Fibroblast of lung (primary cell): ENCODE data around the gene KBTBD7. TPM values are rescaled to one million over a fixed set of nuclear protein-coding genes. Genes with fewer than 3 reads are reported as not detected.

Experiments used
- DNase-seq, 2 donors: peaks; one replicate each; pipeline versions ENCODE4 v3.0.0 to v3.0.0-alpha.2; 2010; ENCODE audit warnings: low read depth in 2 of 2
- H2AFZ ChIP-seq: 2 replicates; pipeline ENCODE4 v1.5.1; 2012; ENCODE audit warnings: low read length, control low read depth, inconsistent platforms
- H3K27ac ChIP-seq: 2 replicates; pipeline ENCODE4 v1.5.1; 2011; ENCODE audit warnings: low read length, control low read depth; ENCODE audit not compliant: insufficient read depth
- H3K27me3 ChIP-seq: 2 replicates; pipeline ENCODE4 v1.5.1; 2011; ENCODE audit warnings: mild to moderate bottlenecking, low read length; ENCODE audit not compliant: control insufficient read depth, insufficient read depth
- H3K36me3 ChIP-seq: 2 replicates; pipeline ENCODE4 v1.5.1; 2011; ENCODE audit warnings: low read length; ENCODE audit not compliant: control insufficient read depth, insufficient read depth
- H3K4me1 ChIP-seq: 2 replicates; pipeline ENCODE4 v1.5.1; 2011; ENCODE audit warnings: low read length; ENCODE audit not compliant: control insufficient read depth, insufficient read depth; ENCODE audit errors: extremely low read depth
- H3K4me2 ChIP-seq: 2 replicates; pipeline ENCODE4 v1.5.1; 2011; ENCODE audit warnings: low read length, control low read depth; ENCODE audit not compliant: insufficient read depth; ENCODE audit errors: extremely low read depth
- H3K4me3 ChIP-seq, 4 experiments: fragments of 200-600 bp in 1 of 4; sonication (generic) in 1 of 4; replicated peaks in 1 of 4; 2 replicates each; pipeline ENCODE4 v1.5.1; 2011 to 2016; ENCODE audit warnings: low read length in 4 of 4, low read depth in 3 of 4, mild to moderate bottlenecking in 3 of 4, control low read depth in 2 of 4, inconsistent platforms in 1 of 4, mixed read lengths in 1 of 4; ENCODE audit not compliant: insufficient read depth in 1 of 4; ENCODE audit errors: control extremely low read depth in 1 of 4
- H3K79me2 ChIP-seq: 2 replicates; pipeline ENCODE4 v1.5.1; 2012; ENCODE audit warnings: mild to moderate bottlenecking, low read length, inconsistent platforms; ENCODE audit not compliant: control insufficient read depth, insufficient read depth
- H3K9ac ChIP-seq: 2 replicates; pipeline ENCODE4 v1.5.1; 2011; ENCODE audit warnings: mild to moderate bottlenecking, low read length, control low read depth; ENCODE audit not compliant: insufficient read depth
- H3K9me3 ChIP-seq: 2 replicates; pipeline ENCODE4 v1.5.1; 2012; ENCODE audit warnings: low read depth, low read length; ENCODE audit not compliant: control insufficient read depth, insufficient read depth
- H4K20me1 ChIP-seq: 2 replicates; pipeline ENCODE4 v1.5.1; 2011; ENCODE audit warnings: low read length; ENCODE audit not compliant: control insufficient read depth, insufficient read depth; ENCODE audit errors: extremely low read depth
- EZH2 ChIP-seq: IDR thresholded peaks from 2 replicates; pipeline ENCODE4 v1.5.1; 2012; ENCODE audit warnings: low read length, control low read depth, mild to moderate bottlenecking; ENCODE audit errors: missing control alignments
- polyA plus RNA-seq, 2 donors: library from polyadenylated mRNA; depleted of rRNA in 1 of 2; stranded (reverse) in 1 of 2; unstranded in 1 of 2; fragments of >200 nt; gene quantifications; 2 replicates each; pipeline ENCODE4 v1.2.1, GENCODE V29; 2011 to 2012; ENCODE audit warnings: missing spikeins in 1 of 2
- total RNA-seq: library from RNA; depleted of rRNA; stranded (reverse); fragments of >200 nt; gene quantifications from 2 replicates; pipeline ENCODE4 v1.2.1, GENCODE V29; 2014
- TF ChIP-seq, protein P1 (sequence below), 2 donors: IDR thresholded peaks in 1 of 2; conservative IDR thresholded peaks in 1 of 2; 1 replicate in 1 of 2; 2 replicates in 1 of 2; pipeline ENCODE4 v1.5.1; 2011 to 2012; ENCODE audit warnings: low read length in 2 of 2, control low read depth in 1 of 2, inconsistent platforms in 1 of 2, low read depth in 1 of 2, mild to moderate bottlenecking in 1 of 2

The KBTBD7 gene
- total and polyA plus RNA-seq, 2 donors (not counting 1 experiment from before 2014, with no cell fraction given), result 3.5 to 5.9 TPM

DNA sequence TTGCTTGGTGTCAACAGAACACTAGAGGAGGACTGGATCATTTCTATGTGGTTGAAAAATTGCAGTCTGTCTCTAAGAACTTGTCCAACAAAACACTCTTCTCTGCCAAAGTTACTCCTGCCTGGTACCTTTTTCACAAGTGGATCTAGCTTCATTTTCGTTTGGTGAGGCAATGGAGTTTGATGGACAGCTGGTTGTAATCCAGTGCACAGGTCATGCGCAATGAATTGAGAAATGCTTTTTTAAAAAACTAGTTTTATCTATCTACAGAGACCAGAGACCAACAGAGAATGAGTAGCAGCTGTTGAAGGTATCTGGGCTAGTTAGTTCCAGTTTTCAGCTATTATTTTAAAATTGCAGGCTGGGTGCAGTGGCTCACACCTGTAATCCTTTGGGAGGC is 49.8 kb downstream of the KBTBD7 start:
- H3K4me1 ChIP-seq, result peaks cover 10% of the 10 kb centered on the region
- no peaks in the 10 kb centered on the region for H3K27me3 ChIP-seq
- H3K36me3 ChIP-seq, result no peaks in the 10 kb centered on the region
- H3K79me2 ChIP-seq, result no peaks in the 10 kb centered on the region
- H4K20me1 ChIP-seq, result no peaks in the 10 kb centered on the region
- peak overlapping the region; percentile 56 for H3K27ac ChIP-seq
- H3K9ac ChIP-seq, result no peak overlapping the region
- H3K4me3 ChIP-seq, result no peak overlapping the region
- H2AFZ ChIP-seq, result no peak overlapping the region
- no peaks in the 10 kb centered on the region for H3K9me3 ChIP-seq
- no peak for DNase-seq
- no peak overlapping the region for H3K4me2 ChIP-seq
- no peak for TF ChIP-seq EZH2
- TF ChIP-seq, protein P1, sequence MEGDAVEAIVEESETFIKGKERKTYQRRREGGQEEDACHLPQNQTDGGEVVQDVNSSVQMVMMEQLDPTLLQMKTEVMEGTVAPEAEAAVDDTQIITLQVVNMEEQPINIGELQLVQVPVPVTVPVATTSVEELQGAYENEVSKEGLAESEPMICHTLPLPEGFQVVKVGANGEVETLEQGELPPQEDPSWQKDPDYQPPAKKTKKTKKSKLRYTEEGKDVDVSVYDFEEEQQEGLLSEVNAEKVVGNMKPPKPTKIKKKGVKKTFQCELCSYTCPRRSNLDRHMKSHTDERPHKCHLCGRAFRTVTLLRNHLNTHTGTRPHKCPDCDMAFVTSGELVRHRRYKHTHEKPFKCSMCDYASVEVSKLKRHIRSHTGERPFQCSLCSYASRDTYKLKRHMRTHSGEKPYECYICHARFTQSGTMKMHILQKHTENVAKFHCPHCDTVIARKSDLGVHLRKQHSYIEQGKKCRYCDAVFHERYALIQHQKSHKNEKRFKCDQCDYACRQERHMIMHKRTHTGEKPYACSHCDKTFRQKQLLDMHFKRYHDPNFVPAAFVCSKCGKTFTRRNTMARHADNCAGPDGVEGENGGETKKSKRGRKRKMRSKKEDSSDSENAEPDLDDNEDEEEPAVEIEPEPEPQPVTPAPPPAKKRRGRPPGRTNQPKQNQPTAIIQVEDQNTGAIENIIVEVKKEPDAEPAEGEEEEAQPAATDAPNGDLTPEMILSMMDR (conservative IDR thresholded peaks at IDR 0.05 in 1 of 2, IDR thresholded peaks at IDR 0.05 in 1 of 2; ENCODE audit: low read depth in 1 of 2, low read length in 2 of 2), result no peak

Other genes starting within 250 kb of the KBTBD7 start
- gene ELF1, start 175.3 kb downstream of the KBTBD7 start, total RNA-seq, result 34.7 and 38.5 TPM in 2 replicates
- 31.5 and 41.0 TPM in 2 replicates for gene ELF1, start 175.3 kb downstream of the KBTBD7 start, polyA plus RNA-seq
- 12.6 and 13.7 TPM in 2 replicates for gene WBP4, start 133.1 kb downstream of the KBTBD7 start, total RNA-seq
- 17.7 and 18.2 TPM in 2 replicates for gene WBP4, start 133.1 kb downstream of the KBTBD7 start, polyA plus RNA-seq
- 10.0 and 12.4 TPM in 2 replicates for gene KBTBD6, start 61.8 kb downstream of the KBTBD7 start, total RNA-seq
- gene KBTBD6, start 61.8 kb downstream of the KBTBD7 start, polyA plus RNA-seq, result 6.6 and 6.7 TPM in 2 replicates
- 13.4 and 17.2 TPM in 2 replicates for gene MTRF1, start 69.0 kb upstream of the KBTBD7 start, total RNA-seq
- 9.4 and 11.6 TPM in 2 replicates for gene MTRF1, start 69.0 kb upstream of the KBTBD7 start, polyA plus RNA-seq
- gene NAA16, start 116.7 kb upstream of the KBTBD7 start, total RNA-seq, result 7.9 and 9.2 TPM in 2 replicates
- gene NAA16, start 116.7 kb upstream of the KBTBD7 start, polyA plus RNA-seq, result 8.3 and 12.9 TPM in 2 replicates